GDM1 (cell line): ENCODE data around the gene DDX3X.
"Not testable (repeated sequence)": the region's sequence is repeated elsewhere in the genome, so short reads cannot be mapped to it uniquely, and the experiment has no call there.

ENCODE experiments used
- DNase-seq: peaks from one replicate; lab custom pipeline; 2025; lab: John Stamatoyannopoulos, UW

DDX3X gene

GRCh38 chrX:41329101-41329500 is 4.9 kb upstream of the DDX3X start:
- no peak for DNase-seq

- no peak for DNase-seq
These were observed 2.0 kb upstream of the DDX3X start for GRCh38 chrX:41332005-41332404.

- DNase-seq: peak; percentile 54
These were observed 1.5 kb upstream of the DDX3X start for GRCh38 chrX:41332408-41333002.

GRCh38 chrX:41333003-41333743 is 789 bp upstream of the DDX3X start:
- peak; percentile 96 for DNase-seq

- peak; percentile 69 for DNase-seq
These were observed 618 bp downstream of the DDX3X start for GRCh38 chrX:41334363-41335197.

- no peak for DNase-seq
These were observed 1.4 kb downstream of the DDX3X start for GRCh38 chrX:41335198-41335957.

GRCh38 chrX:41335958-41336331 is 2.0 kb downstream of the DDX3X start:
- no peak for DNase-seq

- no peak for DNase-seq
These were observed 2.5 kb downstream of the DDX3X start for GRCh38 chrX:41336447-41336846.

- DNase-seq: no peak
These were observed 3.2 kb downstream of the DDX3X start for GRCh38 chrX:41337140-41337539.

GRCh38 chrX:41338436-41338835 is 4.5 kb downstream of the DDX3X start:
- DNase-seq: no peak

GRCh38 chrX:41339148-41339547 is 5.2 kb downstream of the DDX3X start:
- no peak for DNase-seq

GRCh38 chrX:41344053-41344452 is 10.1 kb downstream of the DDX3X start:
- DNase-seq: no peak

- no peak for DNase-seq
These were observed 13.2 kb downstream of the DDX3X start for GRCh38 chrX:41347186-41347585.

GRCh38 chrX:41348551-41348950 is 14.6 kb downstream of the DDX3X start:
- DNase-seq: no peak

GRCh38 chrX:41350150-41350975 is 16.4 kb downstream of the DDX3X start:
- no peak for DNase-seq

- no peak for DNase-seq
These were observed 17.1 kb downstream of the DDX3X start for GRCh38 chrX:41350976-41351569.

- DNase-seq: no peak
These were observed 18.0 kb downstream of the DDX3X start for GRCh38 chrX:41351923-41352322.

GRCh38 chrX:41352329-41352838 is 18.4 kb downstream of the DDX3X start:
- no peak for DNase-seq

GRCh38 chrX:41353985-41354384 is 20.0 kb downstream of the DDX3X start:
- no peak for DNase-seq

GRCh38 chrX:41369152-41369551 is 35.2 kb downstream of the DDX3X start:
- no peak for DNase-seq

- DNase-seq: not testable (repeated sequence)
These were observed 37.6 kb downstream of the DDX3X start for GRCh38 chrX:41371575-41371974.
